ENCODE data around the gene SOBP.

DNA sequence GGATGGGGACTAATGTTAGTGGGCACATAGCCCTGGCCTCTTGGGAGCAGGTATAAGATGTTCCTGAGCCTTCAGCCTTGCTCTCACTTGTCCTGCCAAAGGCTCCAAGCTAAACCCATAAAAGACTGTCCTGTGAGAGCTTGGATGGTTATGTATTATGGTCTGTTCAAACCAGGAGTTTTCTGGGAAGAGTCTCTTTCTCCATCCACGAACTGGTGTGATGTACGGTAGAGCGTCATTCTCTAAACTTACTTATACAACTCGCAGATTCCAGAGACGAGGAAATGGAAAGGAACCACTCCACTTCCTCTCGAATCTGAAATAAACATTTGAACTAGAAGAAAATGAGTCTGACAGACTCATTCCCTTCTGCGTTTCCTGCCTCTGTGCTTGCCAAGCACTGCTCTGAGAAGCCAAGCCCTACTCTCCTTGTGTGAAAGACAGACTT, 5.3 kb downstream of the SOBP start:
- TF ChIP-seq, protein P1, sequence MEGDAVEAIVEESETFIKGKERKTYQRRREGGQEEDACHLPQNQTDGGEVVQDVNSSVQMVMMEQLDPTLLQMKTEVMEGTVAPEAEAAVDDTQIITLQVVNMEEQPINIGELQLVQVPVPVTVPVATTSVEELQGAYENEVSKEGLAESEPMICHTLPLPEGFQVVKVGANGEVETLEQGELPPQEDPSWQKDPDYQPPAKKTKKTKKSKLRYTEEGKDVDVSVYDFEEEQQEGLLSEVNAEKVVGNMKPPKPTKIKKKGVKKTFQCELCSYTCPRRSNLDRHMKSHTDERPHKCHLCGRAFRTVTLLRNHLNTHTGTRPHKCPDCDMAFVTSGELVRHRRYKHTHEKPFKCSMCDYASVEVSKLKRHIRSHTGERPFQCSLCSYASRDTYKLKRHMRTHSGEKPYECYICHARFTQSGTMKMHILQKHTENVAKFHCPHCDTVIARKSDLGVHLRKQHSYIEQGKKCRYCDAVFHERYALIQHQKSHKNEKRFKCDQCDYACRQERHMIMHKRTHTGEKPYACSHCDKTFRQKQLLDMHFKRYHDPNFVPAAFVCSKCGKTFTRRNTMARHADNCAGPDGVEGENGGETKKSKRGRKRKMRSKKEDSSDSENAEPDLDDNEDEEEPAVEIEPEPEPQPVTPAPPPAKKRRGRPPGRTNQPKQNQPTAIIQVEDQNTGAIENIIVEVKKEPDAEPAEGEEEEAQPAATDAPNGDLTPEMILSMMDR (IDR thresholded peaks at IDR 0.05): no peak
- TF ChIP-seq POLR2A (IDR thresholded peaks at IDR 0.05) (no peak), POLR2AphosphoS5 (IDR thresholded peaks at IDR 0.05) (peak; percentile 13), EP300 (IDR thresholded peaks at IDR 0.05) (no peak)
